ENCODE results near the gene CIBAR2. TPM values are rescaled to one million over a fixed set of nuclear protein-coding genes. Genes with fewer than 3 reads are reported as not detected.

Gene CIBAR2
- total and polyA plus RNA-seq, 10 of the 15 experiments (the other 5 are each of a cell fraction or from before 2014, with no cell fraction given): 0.05 to 0.16 (median 0.07) TPM; not detected in 7

GRCh38 chr16:85094176-85094805, 18.0 kb downstream of the CIBAR2 start:
- RAD21 ChIA-PET (ENCODE audit: unreplicated experiment): no interaction called here
- Histone ChIP-seq H2AFZ (ENCODE audit: control insufficient read depth, low read depth, low read length) (no peak overlapping the region), H4K20me1 (ENCODE audit: control insufficient read depth, insufficient read depth) (no peaks in the 10 kb centered on the region), H3K27ac (ENCODE audit: control insufficient read depth, insufficient read depth) (no peak overlapping the region), H3K4me1 (ENCODE audit: control insufficient read depth, insufficient read depth, low read length) (no peaks in the 10 kb centered on the region), H3K36me3 (ENCODE audit: control insufficient read depth in 2 of 2, insufficient read depth in 2 of 2, low read length in 1 of 2) (no peaks in the 10 kb centered on the region; a peak in 1 of 4 replicates), H3K9me3 (replicated peaks; ENCODE audit: control insufficient read depth, insufficient read depth, low read length) (no peaks in the 10 kb centered on the region), H3K9ac (ENCODE audit: control insufficient read depth, insufficient read depth, low read length) (no peak overlapping the region), H3K4me2 (ENCODE audit: control insufficient read depth, insufficient read depth) (no peak overlapping the region), H3K79me2 (ENCODE audit: control insufficient read depth, insufficient read depth, low read length) (no peaks in the 10 kb centered on the region), H3K4me3 (no peak overlapping the region), H3K27me3 (replicated peaks in 1 of 2; ENCODE audit: control insufficient read depth in 2 of 2, insufficient read depth in 2 of 2, low read length in 1 of 2) (no peaks in the 10 kb centered on the region; a peak in 3 of 4 replicates)
- DNase-seq (ENCODE audit: low read depth, low spot score) (no peak), ATAC-seq (no peak), FAIRE-seq (no peak)
- TF ChIP-seq ZNF622 (IDR thresholded peaks at IDR 0.05): no peak
- TF ChIP-seq CHD1 (IDR thresholded peaks at IDR 0.05; ENCODE audit: low read depth, low read length): no peak
- no peak for TF ChIP-seq PBX3 (IDR thresholded peaks at IDR 0.05; ENCODE audit: insufficient replicate concordance, low read depth, low read length)
- no peak for TF ChIP-seq ATF7 (IDR thresholded peaks at IDR 0.05; ENCODE audit: low read depth)
- TF ChIP-seq NR2F1 (conservative IDR thresholded peaks at IDR 0.05): no peak
- TF ChIP-seq TCF12 (IDR thresholded peaks at IDR 0.05; ENCODE audit: low read depth, low read length): no peak
- TF ChIP-seq RUNX3 (IDR thresholded peaks at IDR 0.05; ENCODE audit: low read length): no peak
- no peak for TF ChIP-seq SUPT20H (IDR thresholded peaks at IDR 0.05; ENCODE audit: borderline replicate concordance, control insufficient read depth, low read depth, low read length)
- TF ChIP-seq CBX3 (IDR thresholded peaks at IDR 0.05; ENCODE audit: borderline replicate concordance, low read depth): no peak
- no peak for TF ChIP-seq TAF1 (IDR thresholded peaks at IDR 0.05; ENCODE audit: borderline replicate concordance, low read depth, low read length)
- no peak for TF ChIP-seq STAT3 (IDR thresholded peaks at IDR 0.05; ENCODE audit: low read depth, low read length)
- TF ChIP-seq IKZF1 (conservative IDR thresholded peaks at IDR 0.05): no peak
- TF ChIP-seq IKZF2 (IDR thresholded peaks at IDR 0.05): no peak
- in situ Hi-C loops (cut with MboI): no loop called here
- CTCF ChIA-PET: no interaction called here
- SMC1A ChIA-PET (ENCODE audit: uncharacterized antibody, unreplicated experiment): no interaction called here
- intact Hi-C loops (cut with micrococcal nuclease; ENCODE audit: unreplicated experiment): no loop called here
- POLR2A ChIA-PET: no interaction called here
- BruUV-seq (replicated peaks): no TSS peak
- 55% methylated on average over 12 of the region's 12 CpGs for WGBS (ENCODE audit: insufficient coverage, insufficient replicate concordance, low lambda C conversion rate, missing lambda C conversion rate)
